ENCODE measurements around the gene CYBC1.
"Not testable (repeated sequence)": the region's sequence is repeated elsewhere in the genome, so short reads cannot be mapped to it uniquely, and the experiment has no call there.

- TF ChIP-seq MAX (IDR thresholded peaks at IDR 0.05); CTCF (IDR thresholded peaks at IDR 0.05 in 2 of 3, conservative IDR thresholded peaks at IDR 0.05 in 1 of 3; ENCODE audit: borderline replicate concordance in 1 of 3, insufficient read depth in 1 of 3, low read depth in 2 of 3, low read length in 2 of 3); ZNF274 (IDR thresholded peaks at IDR 0.05; ENCODE audit: low read depth, low read length); TCF7L2 (IDR thresholded peaks at IDR 0.05; ENCODE audit: borderline replicate concordance, extremely low read depth, insufficient read depth, insufficient read length); RAD21 (IDR thresholded peaks at IDR 0.05; ENCODE audit: low read depth); EZH2 (IDR thresholded peaks at IDR 0.05); ATF3 (IDR thresholded peaks at IDR 0.05); SRF (IDR thresholded peaks at IDR 0.05; ENCODE audit: low read depth); POLR2A (IDR thresholded peaks at IDR 0.05; ENCODE audit: borderline replicate concordance, extremely low read depth, insufficient read depth, insufficient read length); REST (IDR thresholded peaks at IDR 0.05; ENCODE audit: low read depth): not testable (repeated sequence)
Measured at GRCh38 chr17:82453706-82454105, 3.2 kb upstream of the CYBC1 start.

All from HCT116 (cell line).